Ectodermal cell (in vitro differentiated cells): Measurements from ENCODE around the gene BRAF. TPM values are rescaled to one million over a fixed set of nuclear protein-coding genes. Genes with fewer than 3 reads are reported as not detected.
"Not testable (repeated sequence)": the region's sequence is repeated elsewhere in the genome, so short reads cannot be mapped to it uniquely, and the experiment has no call there.

Experiments used
- H3K27ac ChIP-seq: 2 replicates; pipeline ENCODE4 v1.7.0; 2013; ENCODE audit warnings: mild to moderate bottlenecking, low read depth, low read length; ENCODE audit not compliant: insufficient read depth, poor library complexity, severe bottlenecking
- H3K27me3 ChIP-seq: 2 replicates; pipeline ENCODE4 v1.7.0; 2013; ENCODE audit warnings: mild to moderate bottlenecking, low read length; ENCODE audit not compliant: insufficient read depth, control insufficient read depth, poor library complexity, severe bottlenecking
- H3K36me3 ChIP-seq: one replicate; pipeline ENCODE4 v1.7.0; 2013; ENCODE audit warnings: low read length; ENCODE audit not compliant: control insufficient read depth, insufficient read depth
- H3K4me1 ChIP-seq: one replicate; pipeline ENCODE4 v1.7.0; 2013; ENCODE audit warnings: low read length; ENCODE audit not compliant: control insufficient read depth, insufficient read depth
- H3K4me3 ChIP-seq: 2 replicates; pipeline ENCODE4 v1.7.0; 2013; ENCODE audit warnings: low read depth, low read length, control low read depth; ENCODE audit not compliant: insufficient read depth
- H3K9me3 ChIP-seq: 2 replicates; pipeline ENCODE4 v1.7.0; 2013; ENCODE audit warnings: mild to moderate bottlenecking, low read length, moderate library complexity; ENCODE audit not compliant: control insufficient read depth
- WGBS, 2 experiments: methylation state at CpG; one replicate each; pipeline ENCODE4 v1.1.7; 2013; ENCODE audit warnings: missing lambda C conversion rate in 2 of 2; 5-methylcytosine and 5-hydroxymethylcytosine counted together
- polyA plus RNA-seq, 4 experiments: library from polyadenylated mRNA; stranded (reverse); fragments of 50-300 nt; gene quantifications; one replicate each; pipeline ENCODE4 v1.2.3, GENCODE V29; 2013

BRAF gene
- polyA plus RNA-seq (2013, experiment 1 of 4): 27.6 TPM
- 26.2 TPM for polyA plus RNA-seq (2013, experiment 2 of 4)
- polyA plus RNA-seq (2013, experiment 3 of 4): 20.0 TPM
- 20.7 TPM for polyA plus RNA-seq (2013, experiment 4 of 4)

- Histone ChIP-seq H3K27me3 (no peaks in the 10 kb centered on the region), H3K9me3 (no peaks in the 10 kb centered on the region), H3K4me1 (peaks cover 11% of the 10 kb centered on the region), H3K36me3 (no peaks in the 10 kb centered on the region), H3K4me3 (peak within 1 kb of the TSS; percentile 91), H3K27ac (peak within 1 kb of the TSS; percentile 95)
- WGBS, 2 experiments: 2 to 3% methylated on average over 51 to 53 of the region's 56 CpGs
These were observed at the start of gene BRAF for GRCh38 chr7:140924821-140925421. Gene BRAF (minus strand): TSS chr7:140924929. CDS start chr7:140924703, 226 bp downstream.

GRCh38 chr7:140972876-140973829, 48.4 kb upstream of the BRAF start:
- Histone ChIP-seq H3K9me3 (no peaks in the 10 kb centered on the region), H3K36me3 (no peaks in the 10 kb centered on the region), H3K4me3 (no peak overlapping the region), H3K27ac (no peak overlapping the region), H3K27me3 (no peaks in the 10 kb centered on the region), H3K4me1 (no peaks in the 10 kb centered on the region)
- WGBS, 2 experiments: 82 to 88% methylated on average over 9 of the region's 9 CpGs

GRCh38 chr7:140972344-140972743, 47.6 kb upstream of the BRAF start:
- Histone ChIP-seq H3K27me3 (no peaks in the 10 kb centered on the region), H3K36me3 (no peaks in the 10 kb centered on the region), H3K27ac (no peak overlapping the region), H3K9me3 (no peaks in the 10 kb centered on the region), H3K4me1 (no peaks in the 10 kb centered on the region), H3K4me3 (no peak overlapping the region)
- 60 to 89% methylated on average over 1 of the region's 2 CpGs for WGBS, 2 experiments

GRCh38 chr7:140967438-140967837, 42.7 kb upstream of the BRAF start:
- H3K27ac ChIP-seq: no peak overlapping the region
- H3K27me3 ChIP-seq: no peaks in the 10 kb centered on the region
- WGBS, 2 experiments: 89 to 92% methylated on average over 2 of the region's 2 CpGs
- H3K4me3 ChIP-seq: no peak overlapping the region
- no peaks in the 10 kb centered on the region for H3K9me3 ChIP-seq
- H3K4me1 ChIP-seq: no peaks in the 10 kb centered on the region
- H3K36me3 ChIP-seq: no peaks in the 10 kb centered on the region

GRCh38 chr7:140966561-140967233, 42.0 kb upstream of the BRAF start:
- no peak overlapping the region for H3K27ac ChIP-seq
- no peaks in the 10 kb centered on the region for H3K4me1 ChIP-seq
- H3K27me3 ChIP-seq: no peaks in the 10 kb centered on the region
- WGBS, 2 experiments: 78 to 86% methylated on average over 4 to 5 of the region's 5 CpGs
- H3K4me3 ChIP-seq: no peak overlapping the region
- no peaks in the 10 kb centered on the region for H3K36me3 ChIP-seq
- H3K9me3 ChIP-seq: no peaks in the 10 kb centered on the region

- Histone ChIP-seq H3K27me3 (no peaks in the 10 kb centered on the region), H3K4me1 (no peaks in the 10 kb centered on the region), H3K4me3 (no peak overlapping the region), H3K27ac (no peak overlapping the region), H3K36me3 (no peaks in the 10 kb centered on the region), H3K9me3 (no peaks in the 10 kb centered on the region)
- WGBS, 2 experiments: 92 to 97% methylated on average over 4 of the region's 4 CpGs
These were observed 36.4 kb upstream of the BRAF start for GRCh38 chr7:140961117-140961516.

GRCh38 chr7:140956997-140957396, 32.3 kb upstream of the BRAF start:
- WGBS, 2 experiments: 96% methylated on average over 25 of the region's 25 CpGs
- not testable (repeated sequence) for H3K4me3 ChIP-seq, H3K4me1 ChIP-seq, H3K27me3 ChIP-seq, H3K36me3 ChIP-seq, H3K9me3 ChIP-seq, H3K27ac ChIP-seq

GRCh38 chr7:140945940-140946339, 21.2 kb upstream of the BRAF start:
- Histone ChIP-seq H3K36me3 (no peaks in the 10 kb centered on the region), H3K27me3 (no peaks in the 10 kb centered on the region), H3K4me3 (no peak overlapping the region), H3K4me1 (no peaks in the 10 kb centered on the region), H3K27ac (no peak overlapping the region), H3K9me3 (no peaks in the 10 kb centered on the region)
- 100% methylated on average over 1 of the region's 2 CpGs; no CpG with 5 or more reads in 1 of the 2 experiments for WGBS, 2 experiments

- H3K9me3 ChIP-seq, H3K36me3 ChIP-seq, H3K27me3 ChIP-seq, H3K27ac ChIP-seq, H3K4me1 ChIP-seq, H3K4me3 ChIP-seq: not testable (repeated sequence)
- 93 to 97% methylated on average over 3 of the region's 5 CpGs for WGBS, 2 experiments
These were observed 17.5 kb upstream of the BRAF start for GRCh38 chr7:140942242-140942641.

- WGBS, 2 experiments: 92 to 93% methylated on average over 1 of the region's 1 CpG
- H3K4me1 ChIP-seq: no peaks in the 10 kb centered on the region
These were observed 16.2 kb upstream of the BRAF start for GRCh38 chr7:140940898-140941297.

More at GRCh38 chr7:140940898-140941297, 16.2 kb upstream of the BRAF start:
- Histone ChIP-seq H3K36me3 (no peaks in the 10 kb centered on the region), H3K4me3 (no peak overlapping the region), H3K27ac (no peak overlapping the region), H3K9me3 (no peaks in the 10 kb centered on the region), H3K27me3 (no peaks in the 10 kb centered on the region)
